K562 (cell line): ENCODE data around the gene NRG3. TPM values are rescaled to one million over a fixed set of nuclear protein-coding genes. Genes with fewer than 3 reads are reported as not detected.

ENCODE experiments used
- ATAC-seq: fragments of 200-7000 bp; cut with Tn5 transposase; 3 replicates; pipeline ENCODE4 v1.9.1; 2020; ENCODE audit warnings: moderate library complexity
- BruUV-seq: library from RNA; stranded (reverse); fragments of 400-500 nt; replicated peaks from 2 replicates; lab custom pipeline; 2021; lab: Mats Ljungman, UMichigan
- CTCF ChIA-PET: fragments of 300-600 bp; formaldehyde crosslinking; extraction: SDS; loops from one replicate; lab custom pipeline; 2021; ENCODE audit warnings: low intra/inter-chr PET ratio; lab: Yijun Ruan, JAX
- POLR2A ChIA-PET: fragments of 300-600, 350-650 bp; sonication (Branson Sonifier 250); formaldehyde crosslinking; extraction: SDS; loops from one replicate; lab custom pipeline; 2021; ENCODE audit warnings: antibody characterized with exemption, inconsistent platforms; lab: Yijun Ruan, JAX
- DNase-seq, 4 experiments: peaks; one replicate each; pipeline versions ENCODE4 v3.0.0 to v3.0.0-alpha.2; 2011 to 2018; ENCODE audit warnings: low spot score in 3 of 4, mixed read lengths in 3 of 4; ENCODE audit errors: extremely low read depth in 1 of 4
- FAIRE-seq: peaks from 2 replicates; lab custom pipeline; 2011; peaks lifted over from hg19 to GRCh38; lab: Jason Lieb, UNC
- H2AFZ ChIP-seq: 2 replicates; pipeline ENCODE4 v1.6.0; 2011; ENCODE audit warnings: low read depth, low read length, control low read depth, inconsistent platforms
- H3K27ac ChIP-seq: fragments of 200-600 bp; 3 replicates; pipeline ENCODE4 v1.8.0; 2011; ENCODE audit warnings: low read depth, mild to moderate bottlenecking, control low read depth, inconsistent platforms, low read length, moderate library complexity, mixed read lengths; ENCODE audit errors: extremely low read depth
- H3K27me3 ChIP-seq, 2 experiments: fragments of 300-600 bp in 1 of 2; 2 replicates in 1 of 2; 3 replicates in 1 of 2; pipeline versions ENCODE4 v1.6.0 to v1.8.0; 2011; ENCODE audit warnings: inconsistent platforms in 2 of 2, low read length in 2 of 2, mild to moderate bottlenecking in 1 of 2, mixed read lengths in 1 of 2, moderate library complexity in 1 of 2; ENCODE audit not compliant: control insufficient read depth in 2 of 2, insufficient read depth in 2 of 2
- H3K36me3 ChIP-seq: fragments of 300-600 bp; 3 replicates; pipeline ENCODE4 v1.8.0; 2011; ENCODE audit warnings: mild to moderate bottlenecking, low read length, inconsistent platforms; ENCODE audit not compliant: control insufficient read depth, insufficient read depth
- H3K4me1 ChIP-seq, 2 experiments: fragments of 200-600 bp in 1 of 2; replicated peaks in 1 of 2; 2 replicates in 1 of 2; 3 replicates in 1 of 2; pipeline versions ENCODE4 v1.5.1 to v1.8.0; 2011; ENCODE audit warnings: inconsistent platforms in 2 of 2, low read length in 2 of 2, mild to moderate bottlenecking in 1 of 2, mixed read lengths in 1 of 2, moderate library complexity in 1 of 2; ENCODE audit not compliant: control insufficient read depth in 2 of 2, insufficient read depth in 2 of 2
- H3K4me2 ChIP-seq: 2 replicates; pipeline ENCODE4 v1.6.1; 2011; ENCODE audit warnings: low read length, control low read depth, inconsistent platforms, mixed read lengths; ENCODE audit not compliant: insufficient read depth
- H3K4me3 ChIP-seq: fragments of 200-600 bp; sonication (generic), shearing (Covaris generic); 2 replicates; pipeline ENCODE4 v1.5.1; 2016; ENCODE audit warnings: control low read depth, inconsistent platforms
- H3K79me2 ChIP-seq: fragments of 200-600 bp; 3 replicates; pipeline ENCODE4 v1.8.0; 2011; ENCODE audit warnings: low read length, inconsistent platforms; ENCODE audit not compliant: control insufficient read depth, insufficient read depth
- H3K9ac ChIP-seq, 2 experiments: 2 replicates each; pipeline versions ENCODE4 v1.6.0 to v1.6.1; 2011; ENCODE audit warnings: low read depth in 2 of 2, low read length in 2 of 2, control low read depth in 1 of 2, inconsistent platforms in 1 of 2, mild to moderate bottlenecking in 1 of 2, mixed read lengths in 1 of 2; ENCODE audit not compliant: insufficient read depth in 1 of 2
- H3K9me1 ChIP-seq: one replicate; pipeline ENCODE4 v1.6.0; 2011; ENCODE audit warnings: inconsistent platforms, mild to moderate bottlenecking, low read length, moderate library complexity; ENCODE audit not compliant: control insufficient read depth, insufficient read depth
- H3K9me3 ChIP-seq: replicated peaks from 2 replicates; pipeline ENCODE4 v1.5.1; 2011; ENCODE audit warnings: low read depth, low read length, inconsistent platforms; ENCODE audit not compliant: control insufficient read depth, insufficient read depth
- H4K20me1 ChIP-seq: replicated peaks from 2 replicates; pipeline ENCODE4 v1.6.1; 2011; ENCODE audit warnings: low read length, inconsistent platforms, mixed read lengths; ENCODE audit not compliant: control insufficient read depth, insufficient read depth
- EWSR1 ChIP-seq: fragments of 450-650 bp; IDR thresholded peaks from 2 replicates; pipeline ENCODE4 v1.6.1; 2018; ENCODE audit warnings: borderline replicate concordance, mild to moderate bottlenecking, low read depth, moderate library complexity; ENCODE audit not compliant: partially characterized antibody
- MTA3 ChIP-seq: fragments of 450-650 bp; formaldehyde crosslinking; IDR thresholded peaks from 2 replicates; pipeline ENCODE4 v1.6.1; 2017; ENCODE audit warnings: mild to moderate bottlenecking, borderline replicate concordance
- NCOA6 ChIP-seq: fragments of 450-650 bp; IDR thresholded peaks from 2 replicates; pipeline ENCODE4 v1.6.1; 2017; ENCODE audit warnings: mild to moderate bottlenecking
- RAD51 ChIP-seq: fragments of 450-650 bp; IDR thresholded peaks from 2 replicates; pipeline ENCODE4 v1.7.1; 2016; ENCODE audit warnings: low read depth, mild to moderate bottlenecking, borderline replicate concordance
- TSC22D4 ChIP-seq: fragments of 450-650 bp; IDR thresholded peaks from 2 replicates; pipeline ENCODE4 v1.6.1; 2016; ENCODE audit warnings: missing genetic modification characterization, missing biosample characterization, control low read depth
- ZNF212 ChIP-seq: fragments of 450-650 bp; formaldehyde crosslinking; IDR thresholded peaks from 2 replicates; pipeline ENCODE4 v1.4.0; 2020; ENCODE audit warnings: mild to moderate bottlenecking
- ZNF609 ChIP-seq: sonication (generic); formaldehyde crosslinking; IDR thresholded peaks from 2 replicates; pipeline ENCODE4 v1.8.1; 2023; ENCODE audit warnings: missing genetic modification reagents, mild to moderate bottlenecking, borderline replicate concordance
- ZNF780A ChIP-seq: fragments of 250-450 bp; sonication (Bioruptor Pico); IDR thresholded peaks from 2 replicates; pipeline ENCODE4 v1.5.0; 2021; ENCODE audit warnings: mild to moderate bottlenecking
- ZZZ3 ChIP-seq: fragments of 450-650 bp; IDR thresholded peaks from 2 replicates; pipeline ENCODE4 v1.6.1; 2016; ENCODE audit warnings: antibody characterized with exemption, mild to moderate bottlenecking, moderate library complexity
- WGBS: fragments of 100-300 bp; shearing (Covaris generic); methylation state at CpG from one replicate; pipeline ENCODE4 v1.1.6; 2016; ENCODE audit warnings: low coverage, mixed read lengths; ENCODE audit not compliant: insufficient coverage; ENCODE audit errors: missing lambda C conversion rate; 5-methylcytosine and 5-hydroxymethylcytosine counted together
- in situ Hi-C: fragments of 300-500 bp; cut with MboI; formaldehyde crosslinking; loops from 4 replicates; pipeline ENCODE4 v1.15.0; 2018; ENCODE audit warnings: inconsistent platforms, mixed read lengths
- intact Hi-C: fragments of 100-400 bp; cut with micrococcal nuclease; formaldehyde crosslinking; loops from 2 replicates; pipeline ENCODE4 v1.14.2; 2022
- polyA plus RNA-seq, 8 experiments: library from polyadenylated mRNA; depleted of rRNA in 4 of 8; stranded (reverse) in 5 of 8; unstranded in 3 of 8; fragments of >200 nt; fragmentation: Nextera tagmentation in 2 of 8; fragmentation: Illumina TruSeq in 1 of 8; extraction: Ambion mirVana in 2 of 8; extraction: Trizol in 1 of 8; gene quantifications; 2 replicates each; pipeline versions ENCODE4 v1.2.1 to v1.2.3, GENCODE V29; 2011 to 2014; ENCODE audit warnings: inconsistent platforms in 1 of 8, missing spikeins in 1 of 8
- total RNA-seq, 7 experiments: library from RNA; depleted of rRNA in 6 of 7; stranded (reverse); fragments of >200 nt in 6 of 7; fragmentation: Illumina TruSeq in 2 of 7; extraction: Trizol in 2 of 7; gene quantifications; 2 replicates each; pipeline versions ENCODE4 v1.2.1 to v1.2.3, GENCODE V29; 2011 to 2021; ENCODE audit warnings: low replicate concordance in 1 of 7
- TF ChIP-seq, protein P1 (sequence below), 2 experiments: IDR thresholded peaks; 2 replicates each; pipeline ENCODE4 v1.6.1; 2011; ENCODE audit warnings: borderline replicate concordance in 1 of 2, control low read depth in 1 of 2, low read depth in 1 of 2, low read length in 1 of 2, mild to moderate bottlenecking in 1 of 2, mixed read lengths in 1 of 2, moderate library complexity in 1 of 2; ENCODE audit not compliant: insufficient read depth in 1 of 2, insufficient read length in 1 of 2, poor library complexity in 1 of 2, severe bottlenecking in 1 of 2; ENCODE audit errors: extremely low read depth in 1 of 2
- TF ChIP-seq, protein P2 (sequence below): fragments of 250-450 bp; sonication (Bioruptor Pico); IDR thresholded peaks from 2 replicates; pipeline ENCODE4 v1.5.0; 2021; ENCODE audit warnings: mild to moderate bottlenecking, moderate library complexity
- TF ChIP-seq, protein P3 (sequence below), 2 experiments: fragments of 250-450 bp in 1 of 2; fragments of 450-650 bp in 1 of 2; sonication (Bioruptor Pico) in 1 of 2; IDR thresholded peaks; 2 replicates each; pipeline versions ENCODE4 v1.6.1 to v1.8.0; 2016 to 2021; ENCODE audit warnings: mild to moderate bottlenecking in 2 of 2, moderate library complexity in 2 of 2, missing compliant biosample characterization in 1 of 2, missing genetic modification characterization in 1 of 2

Gene NRG3
- total and polyA plus RNA-seq, 9 of the 15 experiments (the other 6 are each of a cell fraction or from before 2014, with no cell fraction given): not detected

GRCh38 chr10:82361256-82361655, 486.3 kb downstream of the NRG3 start:
- 0% methylated on average over 1 of the region's 1 CpG for WGBS
- H3K36me3 ChIP-seq: no peaks in the 10 kb centered on the region
- no peak overlapping the region for H2AFZ ChIP-seq
- no peak overlapping the region for H3K27ac ChIP-seq
- FAIRE-seq (no peak), DNase-seq (no peak), ATAC-seq (no peak)
- no peak overlapping the region for H3K4me3 ChIP-seq
- no peaks in the 10 kb centered on the region for H3K4me1 ChIP-seq
- intact Hi-C loops: no loop called here
- in situ Hi-C loops: no loop called here
- ChIA-PET POLR2A (no interaction called here), CTCF (no interaction called here)
- no peaks in the 10 kb centered on the region for H3K9me1 ChIP-seq
- no TSS peak for BruUV-seq
- no peaks in the 10 kb centered on the region for H3K79me2 ChIP-seq
- no peaks in the 10 kb centered on the region for H3K27me3 ChIP-seq
- H3K9ac ChIP-seq: no peak overlapping the region
- no peak overlapping the region for H3K4me2 ChIP-seq
- peaks cover 1% of the 10 kb centered on the region; the same call in 1 of the 2 replicates for H3K9me3 ChIP-seq
- H4K20me1 ChIP-seq: no peaks in the 10 kb centered on the region
- TF ChIP-seq ZNF609 (CRISPR knock-in tag): no peak
- TF ChIP-seq NCOA6: no peak
- TF ChIP-seq RAD51: no peak
- TF ChIP-seq, protein P1, sequence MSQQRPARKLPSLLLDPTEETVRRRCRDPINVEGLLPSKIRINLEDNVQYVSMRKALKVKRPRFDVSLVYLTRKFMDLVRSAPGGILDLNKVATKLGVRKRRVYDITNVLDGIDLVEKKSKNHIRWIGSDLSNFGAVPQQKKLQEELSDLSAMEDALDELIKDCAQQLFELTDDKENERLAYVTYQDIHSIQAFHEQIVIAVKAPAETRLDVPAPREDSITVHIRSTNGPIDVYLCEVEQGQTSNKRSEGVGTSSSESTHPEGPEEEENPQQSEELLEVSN (IDR thresholded peaks at IDR 0.05; ENCODE audit: borderline replicate concordance in 1 of 2, extremely low read depth in 1 of 2, insufficient read depth in 1 of 2, insufficient read length in 1 of 2, low read depth in 1 of 2, low read length in 1 of 2, poor library complexity in 1 of 2, severe bottlenecking in 1 of 2): no peak
- no peak for TF ChIP-seq ZNF780A (CRISPR knock-in tag)
- no peak for TF ChIP-seq ZZZ3
- TF ChIP-seq, protein P2, sequence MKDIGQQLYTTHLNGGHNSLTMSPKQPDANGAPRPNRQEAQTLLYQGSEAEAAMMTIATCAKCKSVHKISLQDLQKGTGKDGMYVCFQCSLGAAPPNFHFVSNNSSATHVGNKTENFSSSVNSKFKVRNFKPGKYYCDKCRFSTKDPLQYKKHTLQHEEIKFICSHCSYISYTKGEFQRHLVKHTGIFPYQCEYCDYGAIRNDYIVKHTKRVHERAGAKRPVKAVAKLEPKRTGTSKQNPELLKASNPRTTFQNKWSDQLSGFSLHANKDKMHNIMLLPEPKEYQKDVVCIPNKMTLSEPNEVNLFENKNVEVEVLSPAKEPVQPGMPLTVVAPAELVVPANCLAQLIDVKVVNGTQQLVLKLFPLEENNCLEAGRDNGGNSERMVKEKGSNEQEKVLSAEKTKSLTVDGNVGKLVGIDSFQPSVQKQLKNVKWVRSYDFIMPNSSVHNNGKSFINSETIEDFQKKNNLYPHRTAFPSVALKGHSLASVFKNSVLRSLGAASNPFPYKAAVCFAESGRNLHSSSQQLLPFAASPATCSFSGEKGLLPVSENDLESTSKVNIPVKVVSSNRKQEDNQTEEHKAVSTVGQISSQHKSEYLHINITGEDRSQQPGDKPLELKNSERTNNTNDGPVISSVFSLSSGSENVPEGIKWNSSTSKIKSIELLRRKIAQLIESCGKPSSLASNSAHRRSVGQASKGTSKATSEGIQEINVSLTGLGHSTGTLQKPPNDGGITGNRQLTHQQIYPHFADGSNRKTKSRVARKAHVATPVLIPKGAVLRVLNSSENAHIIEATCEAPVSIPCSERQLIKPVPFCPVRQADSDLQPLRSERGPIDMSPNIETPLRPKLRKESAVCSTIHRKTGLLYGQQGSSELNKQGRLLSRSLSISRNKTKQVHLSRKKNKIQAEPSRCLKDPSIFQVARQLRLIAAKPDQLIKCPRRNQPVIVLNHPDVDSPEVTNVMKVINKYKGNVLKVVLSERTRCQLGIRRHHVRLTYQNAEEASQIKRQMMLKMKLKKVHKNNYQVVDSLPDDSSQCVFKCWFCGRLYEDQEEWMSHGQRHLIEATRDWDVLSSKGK (CRISPR knock-in tag): no peak
- TF ChIP-seq ZNF212 (CRISPR knock-in tag): no peak
- TF ChIP-seq TSC22D4: no peak
- TF ChIP-seq, protein P3, sequence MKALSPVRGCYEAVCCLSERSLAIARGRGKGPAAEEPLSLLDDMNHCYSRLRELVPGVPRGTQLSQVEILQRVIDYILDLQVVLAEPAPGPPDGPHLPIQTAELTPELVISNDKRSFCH (CRISPR knock-in tag; IDR thresholded peaks at IDR 0.05): no peak
- TF ChIP-seq, protein P3 (tag; IDR thresholded peaks at IDR 0.05): no peak
- TF ChIP-seq MTA3: no peak
- no peak for TF ChIP-seq EWSR1
